ENCODE measurements around the gene THOC6. TPM values are rescaled to one million over a fixed set of nuclear protein-coding genes. Genes with fewer than 3 reads are reported as not detected.

Gene THOC6
- polyA plus RNA-seq, 2 of the 4 experiments (the other 2 are of a cell fraction), result 32.5 to 53.2 TPM

DNA sequence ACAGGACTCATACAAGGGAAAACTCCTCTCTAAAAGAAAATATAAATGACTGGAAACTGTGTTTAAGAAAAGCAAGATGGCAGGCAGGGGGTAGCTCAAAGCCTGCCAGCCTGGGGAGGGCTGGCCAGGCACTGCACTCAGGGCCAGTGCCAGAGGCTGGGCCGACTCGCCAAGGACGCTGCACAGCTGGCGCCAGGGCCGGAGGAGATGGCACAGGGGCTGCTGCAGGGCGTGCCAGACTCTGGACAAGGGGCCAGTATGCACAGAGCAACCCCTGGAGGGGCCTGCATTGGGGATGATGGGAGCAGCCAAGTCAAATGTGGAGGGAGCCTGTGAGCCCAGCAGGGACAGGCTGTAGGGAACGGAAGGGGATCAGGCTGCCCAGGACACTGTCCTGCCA, 47.6 kb upstream of the THOC6 start:
- DNase-seq (ENCODE audit: low read depth in 1 of 2, low spot score in 1 of 2) (no peak), ATAC-seq (no peak), FAIRE-seq (no peak)
- no peak overlapping the region for H3K4me3 ChIP-seq
- TF ChIP-seq HOXB13 (CRISPR knock-in tag; IDR thresholded peaks at IDR 0.05; ENCODE audit: low read depth) (no peak), HEYL (CRISPR knock-in tag; IDR thresholded peaks at IDR 0.05) (no peak), RARB (CRISPR knock-in tag; IDR thresholded peaks at IDR 0.05) (no peak), BHLHE40 (IDR thresholded peaks at IDR 0.05; ENCODE audit: low read depth, low read length) (no peak), HOXA7 (CRISPR knock-in tag; IDR thresholded peaks at IDR 0.05) (no peak), FOSL2 (IDR thresholded peaks at IDR 0.05) (no peak), FOSL2 (CRISPR knock-in tag; IDR thresholded peaks at IDR 0.05) (no peak), CHD2 (IDR thresholded peaks at IDR 0.05; ENCODE audit: low read length, partially characterized antibody) (no peak), HDAC2 (IDR thresholded peaks at IDR 0.05) (no peak), HOXB5 (CRISPR knock-in tag; IDR thresholded peaks at IDR 0.05) (no peak), GATA3 (IDR thresholded peaks at IDR 0.05; ENCODE audit: borderline replicate concordance) (no peak), RFX5 (IDR thresholded peaks at IDR 0.05) (no peak), JUN (IDR thresholded peaks at IDR 0.05) (no peak), CBX8 (IDR thresholded peaks at IDR 0.05) (no peak), MAZ (IDR thresholded peaks at IDR 0.05; ENCODE audit: borderline replicate concordance, low read depth, low read length) (no peak), CHD4 (IDR thresholded peaks at IDR 0.05; ENCODE audit: borderline replicate concordance) (no peak)
- TF ChIP-seq, protein P1, sequence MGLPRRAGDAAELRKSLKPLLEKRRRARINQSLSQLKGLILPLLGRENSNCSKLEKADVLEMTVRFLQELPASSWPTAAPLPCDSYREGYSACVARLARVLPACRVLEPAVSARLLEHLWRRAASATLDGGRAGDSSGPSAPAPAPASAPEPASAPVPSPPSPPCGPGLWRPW (IDR thresholded peaks at IDR 0.05), result no peak
- TF ChIP-seq, protein P2, sequence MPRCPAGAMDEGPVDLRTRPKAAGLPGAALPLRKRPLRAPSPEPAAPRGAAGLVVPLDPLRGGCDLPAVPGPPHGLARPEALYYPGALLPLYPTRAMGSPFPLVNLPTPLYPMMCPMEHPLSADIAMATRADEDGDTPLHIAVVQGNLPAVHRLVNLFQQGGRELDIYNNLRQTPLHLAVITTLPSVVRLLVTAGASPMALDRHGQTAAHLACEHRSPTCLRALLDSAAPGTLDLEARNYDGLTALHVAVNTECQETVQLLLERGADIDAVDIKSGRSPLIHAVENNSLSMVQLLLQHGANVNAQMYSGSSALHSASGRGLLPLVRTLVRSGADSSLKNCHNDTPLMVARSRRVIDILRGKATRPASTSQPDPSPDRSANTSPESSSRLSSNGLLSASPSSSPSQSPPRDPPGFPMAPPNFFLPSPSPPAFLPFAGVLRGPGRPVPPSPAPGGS (IDR thresholded peaks at IDR 0.05), result no peak
- TF ChIP-seq, protein P3, sequence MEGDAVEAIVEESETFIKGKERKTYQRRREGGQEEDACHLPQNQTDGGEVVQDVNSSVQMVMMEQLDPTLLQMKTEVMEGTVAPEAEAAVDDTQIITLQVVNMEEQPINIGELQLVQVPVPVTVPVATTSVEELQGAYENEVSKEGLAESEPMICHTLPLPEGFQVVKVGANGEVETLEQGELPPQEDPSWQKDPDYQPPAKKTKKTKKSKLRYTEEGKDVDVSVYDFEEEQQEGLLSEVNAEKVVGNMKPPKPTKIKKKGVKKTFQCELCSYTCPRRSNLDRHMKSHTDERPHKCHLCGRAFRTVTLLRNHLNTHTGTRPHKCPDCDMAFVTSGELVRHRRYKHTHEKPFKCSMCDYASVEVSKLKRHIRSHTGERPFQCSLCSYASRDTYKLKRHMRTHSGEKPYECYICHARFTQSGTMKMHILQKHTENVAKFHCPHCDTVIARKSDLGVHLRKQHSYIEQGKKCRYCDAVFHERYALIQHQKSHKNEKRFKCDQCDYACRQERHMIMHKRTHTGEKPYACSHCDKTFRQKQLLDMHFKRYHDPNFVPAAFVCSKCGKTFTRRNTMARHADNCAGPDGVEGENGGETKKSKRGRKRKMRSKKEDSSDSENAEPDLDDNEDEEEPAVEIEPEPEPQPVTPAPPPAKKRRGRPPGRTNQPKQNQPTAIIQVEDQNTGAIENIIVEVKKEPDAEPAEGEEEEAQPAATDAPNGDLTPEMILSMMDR (IDR thresholded peaks at IDR 0.05), result no peak
- TF ChIP-seq, protein P4, sequence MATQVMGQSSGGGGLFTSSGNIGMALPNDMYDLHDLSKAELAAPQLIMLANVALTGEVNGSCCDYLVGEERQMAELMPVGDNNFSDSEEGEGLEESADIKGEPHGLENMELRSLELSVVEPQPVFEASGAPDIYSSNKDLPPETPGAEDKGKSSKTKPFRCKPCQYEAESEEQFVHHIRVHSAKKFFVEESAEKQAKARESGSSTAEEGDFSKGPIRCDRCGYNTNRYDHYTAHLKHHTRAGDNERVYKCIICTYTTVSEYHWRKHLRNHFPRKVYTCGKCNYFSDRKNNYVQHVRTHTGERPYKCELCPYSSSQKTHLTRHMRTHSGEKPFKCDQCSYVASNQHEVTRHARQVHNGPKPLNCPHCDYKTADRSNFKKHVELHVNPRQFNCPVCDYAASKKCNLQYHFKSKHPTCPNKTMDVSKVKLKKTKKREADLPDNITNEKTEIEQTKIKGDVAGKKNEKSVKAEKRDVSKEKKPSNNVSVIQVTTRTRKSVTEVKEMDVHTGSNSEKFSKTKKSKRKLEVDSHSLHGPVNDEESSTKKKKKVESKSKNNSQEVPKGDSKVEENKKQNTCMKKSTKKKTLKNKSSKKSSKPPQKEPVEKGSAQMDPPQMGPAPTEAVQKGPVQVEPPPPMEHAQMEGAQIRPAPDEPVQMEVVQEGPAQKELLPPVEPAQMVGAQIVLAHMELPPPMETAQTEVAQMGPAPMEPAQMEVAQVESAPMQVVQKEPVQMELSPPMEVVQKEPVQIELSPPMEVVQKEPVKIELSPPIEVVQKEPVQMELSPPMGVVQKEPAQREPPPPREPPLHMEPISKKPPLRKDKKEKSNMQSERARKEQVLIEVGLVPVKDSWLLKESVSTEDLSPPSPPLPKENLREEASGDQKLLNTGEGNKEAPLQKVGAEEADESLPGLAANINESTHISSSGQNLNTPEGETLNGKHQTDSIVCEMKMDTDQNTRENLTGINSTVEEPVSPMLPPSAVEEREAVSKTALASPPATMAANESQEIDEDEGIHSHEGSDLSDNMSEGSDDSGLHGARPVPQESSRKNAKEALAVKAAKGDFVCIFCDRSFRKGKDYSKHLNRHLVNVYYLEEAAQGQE (IDR thresholded peaks at IDR 0.05), result no peak
- TF ChIP-seq, protein P5, sequence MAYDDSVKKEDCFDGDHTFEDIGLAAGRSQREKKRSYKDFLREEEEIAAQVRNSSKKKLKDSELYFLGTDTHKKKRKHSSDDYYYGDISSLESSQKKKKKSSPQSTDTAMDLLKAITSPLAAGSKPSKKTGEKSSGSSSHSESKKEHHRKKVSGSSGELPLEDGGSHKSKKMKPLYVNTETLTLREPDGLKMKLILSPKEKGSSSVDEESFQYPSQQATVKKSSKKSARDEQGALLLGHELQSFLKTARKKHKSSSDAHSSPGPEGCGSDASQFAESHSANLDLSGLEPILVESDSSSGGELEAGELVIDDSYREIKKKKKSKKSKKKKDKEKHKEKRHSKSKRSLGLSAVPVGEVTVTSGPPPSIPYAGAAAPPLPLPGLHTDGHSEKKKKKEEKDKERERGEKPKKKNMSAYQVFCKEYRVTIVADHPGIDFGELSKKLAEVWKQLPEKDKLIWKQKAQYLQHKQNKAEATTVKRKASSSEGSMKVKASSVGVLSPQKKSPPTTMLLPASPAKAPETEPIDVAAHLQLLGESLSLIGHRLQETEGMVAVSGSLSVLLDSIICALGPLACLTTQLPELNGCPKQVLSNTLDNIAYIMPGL (CRISPR knock-in tag; IDR thresholded peaks at IDR 0.05; ENCODE audit: borderline replicate concordance), result no peak
- WGBS (ENCODE audit: missing lambda C conversion rate), result 94% methylated on average over 7 of the region's 7 CpGs
- no peak overlapping the region for H3K27ac ChIP-seq
- H3K9me3 ChIP-seq, result no peaks in the 10 kb centered on the region
- H3K4me2 ChIP-seq, result no peak overlapping the region
- POLR2A ChIA-PET, result no interaction called here
- CTCF ChIA-PET, result interaction anchor here (0.6 to 3.3 kb wide), 5 partner anchors 15 to 49 kb away, joined by 3 to 13 read pairs (median 4); no protein-coding TSS in a partner anchor
- H3K4me1 ChIP-seq, result peaks cover 12% of the 10 kb centered on the region; the same call in 1 of the 3 replicates
